GM20000 (cell line): ENCODE results near the gene RUSC1.
"Not testable (repeated sequence)": the region's sequence is repeated elsewhere in the genome, so short reads cannot be mapped to it uniquely, and the experiment has no call there.

Experiments used
- DNase-seq: peaks from one replicate; pipeline ENCODE4 v3.0.0; 2012; ENCODE audit warnings: low spot score
- CTCF ChIP-seq: IDR thresholded peaks from 2 replicates; pipeline ENCODE4 v1.5.1; 2012; ENCODE audit warnings: mild to moderate bottlenecking, control low read depth; ENCODE audit errors: extremely low read depth, missing control alignments

RUSC1 gene

GRCh38 chr1:155287987-155288543 lies 32.6 kb upstream of the RUSC1 start:
- no peak for TF ChIP-seq CTCF
- no peak for DNase-seq

GRCh38 chr1:155291006-155291405 lies 29.7 kb upstream of the RUSC1 start:
- DNase-seq = not testable (repeated sequence)

- TF ChIP-seq CTCF = no peak
- DNase-seq = no peak
Measured at GRCh38 chr1:155293086-155293749, 27.5 kb upstream of the RUSC1 start.

- DNase-seq = no peak
Measured at GRCh38 chr1:155294520-155295182, 26.0 kb upstream of the RUSC1 start.

GRCh38 chr1:155295183-155295941 lies 25.3 kb upstream of the RUSC1 start:
- no peak for DNase-seq
- no peak for TF ChIP-seq CTCF

More at GRCh38 chr1:155294520-155295182, 26.0 kb upstream of the RUSC1 start:
- no peak for TF ChIP-seq CTCF

- no peak for TF ChIP-seq CTCF
Measured at GRCh38 chr1:155295942-155296267, 24.8 kb upstream of the RUSC1 start.

GRCh38 chr1:155296661-155297060 lies 24.0 kb upstream of the RUSC1 start:
- DNase-seq = no peak
- no peak for TF ChIP-seq CTCF

More at GRCh38 chr1:155295942-155296267, 24.8 kb upstream of the RUSC1 start:
- DNase-seq = no peak
